Measurements from ENCODE around the gene PGAP1. TPM values are rescaled to one million over a fixed set of nuclear protein-coding genes. Genes with fewer than 3 reads are reported as not detected.

The PGAP1 gene, protein sequence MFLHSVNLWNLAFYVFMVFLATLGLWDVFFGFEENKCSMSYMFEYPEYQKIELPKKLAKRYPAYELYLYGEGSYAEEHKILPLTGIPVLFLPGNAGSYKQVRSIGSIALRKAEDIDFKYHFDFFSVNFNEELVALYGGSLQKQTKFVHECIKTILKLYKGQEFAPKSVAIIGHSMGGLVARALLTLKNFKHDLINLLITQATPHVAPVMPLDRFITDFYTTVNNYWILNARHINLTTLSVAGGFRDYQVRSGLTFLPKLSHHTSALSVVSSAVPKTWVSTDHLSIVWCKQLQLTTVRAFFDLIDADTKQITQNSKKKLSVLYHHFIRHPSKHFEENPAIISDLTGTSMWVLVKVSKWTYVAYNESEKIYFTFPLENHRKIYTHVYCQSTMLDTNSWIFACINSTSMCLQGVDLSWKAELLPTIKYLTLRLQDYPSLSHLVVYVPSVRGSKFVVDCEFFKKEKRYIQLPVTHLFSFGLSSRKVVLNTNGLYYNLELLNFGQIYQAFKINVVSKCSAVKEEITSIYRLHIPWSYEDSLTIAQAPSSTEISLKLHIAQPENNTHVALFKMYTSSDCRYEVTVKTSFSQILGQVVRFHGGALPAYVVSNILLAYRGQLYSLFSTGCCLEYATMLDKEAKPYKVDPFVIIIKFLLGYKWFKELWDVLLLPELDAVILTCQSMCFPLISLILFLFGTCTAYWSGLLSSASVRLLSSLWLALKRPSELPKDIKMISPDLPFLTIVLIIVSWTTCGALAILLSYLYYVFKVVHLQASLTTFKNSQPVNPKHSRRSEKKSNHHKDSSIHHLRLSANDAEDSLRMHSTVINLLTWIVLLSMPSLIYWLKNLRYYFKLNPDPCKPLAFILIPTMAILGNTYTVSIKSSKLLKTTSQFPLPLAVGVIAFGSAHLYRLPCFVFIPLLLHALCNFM
- 16.2 and 17.3 TPM in 2 replicates for polyA plus RNA-seq (2014; cell fraction: cytosol; rRNA removed)
- polyA plus RNA-seq (2014; cell fraction: nucleus; rRNA removed), result 19.3 and 23.9 TPM in 2 replicates

DNA sequence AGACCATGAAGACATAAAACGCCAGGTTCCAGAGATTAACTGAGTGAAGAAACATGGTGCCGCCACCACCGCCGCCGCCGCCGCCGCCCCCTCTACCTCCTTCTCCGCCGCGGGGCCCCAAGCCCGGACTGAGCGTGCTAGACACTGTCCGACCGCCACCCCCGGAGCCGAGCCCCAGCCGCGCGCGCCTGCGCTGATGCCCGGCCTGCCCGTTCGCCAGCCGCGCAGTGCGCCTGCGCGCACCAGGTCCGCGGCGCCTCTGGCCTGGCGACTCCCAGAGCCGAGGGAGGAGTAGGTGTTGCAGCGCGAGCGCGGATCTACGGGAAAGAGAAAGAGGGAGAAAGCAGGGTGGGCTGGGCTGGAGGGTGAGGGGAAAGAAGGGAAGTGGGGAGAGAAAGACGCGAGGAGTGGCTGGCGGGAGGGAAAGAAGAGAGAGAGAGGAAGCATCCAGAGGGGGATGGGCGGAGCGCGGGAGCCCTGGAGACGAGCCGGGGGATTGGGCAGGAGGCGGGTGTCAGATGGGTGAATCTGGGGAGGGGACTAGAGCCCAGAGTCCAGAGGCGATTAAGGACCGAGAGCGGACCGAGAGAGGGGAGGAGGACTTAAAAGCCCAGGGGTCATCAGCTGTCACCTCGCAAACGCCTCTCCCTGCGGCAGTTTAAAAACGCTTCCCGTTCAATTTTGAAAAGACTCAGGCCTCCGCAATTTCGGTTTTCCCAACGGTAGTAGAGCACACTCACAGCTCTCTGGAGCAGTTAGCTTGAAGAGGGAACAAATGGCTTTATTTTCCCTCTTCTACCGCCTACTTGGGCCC lies at the start of gene PGAP1:
Gene PGAP1 (minus strand): TSS at position 146 of the 814 bp plus-strand sequence. CDS start 91 bp downstream, at position 55.
- peak; percentile 99 for DNase-seq (ENCODE audit: low spot score)

DNA sequence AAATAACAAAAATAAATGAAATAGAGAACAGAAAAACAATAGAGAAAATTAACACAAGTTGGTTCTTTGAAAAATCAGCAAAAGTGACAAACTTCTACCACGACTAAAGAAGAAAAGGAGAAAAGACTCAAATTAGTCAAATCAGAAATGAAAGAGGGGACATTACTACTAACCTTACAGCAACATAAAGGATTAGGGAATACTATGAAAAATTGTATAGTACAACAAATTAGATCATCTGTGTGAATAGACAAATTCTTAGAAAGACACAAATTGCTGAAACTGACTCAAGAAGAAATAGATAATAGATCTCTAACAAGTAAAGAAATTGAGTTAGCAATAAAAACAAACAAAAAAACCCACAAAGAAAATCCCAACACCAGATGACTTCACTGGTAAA lies 48.5 kb upstream of the PGAP1 start:
- no peak for DNase-seq (ENCODE audit: low spot score)

DNA sequence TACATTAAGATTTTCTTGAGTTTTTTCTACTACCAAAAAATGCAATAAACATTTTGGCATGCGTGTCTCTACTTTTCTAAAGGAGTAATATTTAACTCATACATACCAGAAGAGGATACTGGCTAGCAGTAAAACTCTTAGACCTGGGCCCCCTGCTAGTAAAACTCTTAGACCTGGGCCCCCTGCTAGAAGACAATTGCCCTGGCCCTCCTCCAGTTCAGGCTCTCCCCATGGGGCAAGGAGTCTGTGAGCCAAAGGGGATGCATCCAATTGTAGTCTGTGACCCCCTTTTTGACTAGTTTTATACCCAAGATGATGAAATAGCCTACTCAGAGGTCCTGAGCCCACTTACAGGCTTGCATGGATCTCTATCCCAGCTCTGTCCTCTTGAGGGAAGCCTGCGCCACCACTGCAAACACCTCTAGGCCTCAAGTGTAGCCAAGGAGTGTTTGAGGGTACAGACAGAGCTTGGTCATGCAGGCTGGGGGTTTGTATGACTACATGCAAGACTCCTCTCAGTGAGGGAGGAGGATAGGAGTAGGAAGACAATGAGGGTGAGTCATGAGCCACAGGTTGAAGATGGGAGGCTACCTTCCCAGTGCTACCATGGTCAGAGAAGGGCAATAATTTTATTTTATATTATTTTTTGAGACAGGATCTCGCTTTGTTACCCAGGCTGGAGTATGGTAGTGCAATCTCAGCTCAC lies 45.2 kb upstream of the PGAP1 start:
- DNase-seq (ENCODE audit: low spot score), result no peak

DNA sequence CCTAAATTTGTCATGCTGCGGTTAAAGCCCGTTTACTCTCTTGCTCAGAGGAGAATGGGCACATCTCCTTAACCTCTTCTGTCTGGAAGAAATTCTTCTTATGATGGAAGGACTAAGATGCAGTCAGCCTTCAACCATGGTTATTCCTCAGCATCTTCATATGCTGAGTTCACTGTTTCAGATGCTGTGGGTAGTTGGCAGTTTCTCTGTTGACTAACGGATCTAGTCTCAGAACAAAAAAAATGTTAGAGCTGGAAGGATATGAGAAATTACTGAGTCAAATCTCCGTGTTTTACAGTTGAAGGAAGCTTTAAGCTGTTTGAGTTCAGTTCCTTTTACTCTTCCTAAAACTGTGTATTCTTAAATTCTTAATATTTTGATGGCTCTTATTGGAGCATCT lies 43.6 kb upstream of the PGAP1 start:
- DNase-seq (ENCODE audit: low spot score), result no peak

DNA sequence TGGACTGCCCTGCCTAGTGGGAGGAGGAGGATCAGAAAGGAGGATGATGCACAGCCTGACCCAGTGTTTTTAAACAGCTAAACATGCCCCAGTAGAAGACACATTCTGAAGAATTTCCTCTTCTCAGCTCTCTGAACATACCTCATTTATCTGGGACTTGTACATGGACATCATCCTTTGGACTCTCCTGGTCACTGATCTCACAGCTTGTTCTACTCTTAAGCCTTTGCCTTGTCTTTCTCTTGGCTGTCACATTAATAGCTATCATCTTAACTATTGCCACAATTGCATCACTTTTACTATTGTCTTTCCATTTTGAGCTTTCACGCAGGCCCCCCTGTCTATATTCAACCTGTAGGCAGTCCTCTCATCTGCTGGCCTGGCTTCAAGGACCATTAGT lies 42.0 kb upstream of the PGAP1 start:
- DNase-seq (ENCODE audit: low spot score), result no peak

DNA sequence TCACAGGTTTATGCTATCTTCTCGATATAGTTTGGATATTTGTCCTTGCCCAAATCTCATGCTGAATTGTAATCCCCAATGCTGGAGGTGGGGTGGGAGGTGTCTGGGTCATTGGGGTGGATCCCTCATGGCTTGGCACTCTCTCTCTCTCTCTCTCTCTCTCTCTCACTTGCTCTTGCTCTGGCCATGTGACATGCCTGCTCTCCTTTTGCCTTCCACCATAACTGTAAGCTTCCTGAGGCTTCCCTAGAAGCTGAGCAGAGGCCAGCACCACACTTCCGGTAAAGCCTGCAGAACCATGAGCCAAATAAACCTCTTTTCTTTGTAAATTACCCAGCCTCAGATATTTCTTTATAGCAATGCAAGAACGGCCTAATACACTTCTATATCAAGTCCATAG lies 41.3 kb upstream of the PGAP1 start:
- no peak for DNase-seq (ENCODE audit: low spot score)

DNA sequence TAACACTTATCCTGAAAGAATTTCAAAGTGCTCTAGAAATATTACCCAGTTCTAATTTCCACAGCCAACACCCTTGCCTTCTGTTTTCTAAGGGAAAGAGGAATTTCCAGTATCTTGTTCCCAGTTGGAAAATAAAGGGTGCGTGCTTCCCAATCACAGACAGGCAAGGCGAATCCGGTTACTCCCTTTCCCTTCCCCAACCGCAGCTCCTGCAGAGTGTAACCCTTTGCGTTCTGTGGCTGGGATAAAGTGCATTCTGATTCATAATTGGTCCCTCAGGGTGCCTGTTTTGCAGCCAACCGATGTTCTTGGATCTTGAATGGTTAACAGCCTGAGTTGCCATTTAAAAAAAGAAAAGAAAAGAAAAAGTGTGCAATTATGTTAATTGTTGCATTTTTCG lies 40.6 kb upstream of the PGAP1 start:
- DNase-seq (ENCODE audit: low spot score), result peak; percentile 9

DNA sequence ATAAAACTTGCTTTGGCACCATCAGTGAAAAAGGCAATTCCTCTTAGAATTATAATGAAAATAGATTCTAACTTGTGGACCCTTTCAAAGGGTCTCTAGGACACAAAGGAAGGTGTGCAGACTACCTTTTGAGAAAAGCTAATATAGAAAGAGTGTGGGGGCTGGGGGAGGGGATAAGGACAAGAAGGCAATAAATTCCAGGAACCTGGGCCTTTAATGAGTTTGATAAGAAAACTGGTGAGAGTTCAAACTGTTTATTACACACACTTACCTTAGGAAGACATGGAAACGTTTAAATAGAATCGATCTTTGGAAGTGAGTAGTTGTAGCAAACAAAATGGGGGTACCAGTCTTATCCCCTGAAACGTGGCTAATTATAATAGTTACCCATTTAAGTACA lies 39.6 kb upstream of the PGAP1 start:
- no peak for DNase-seq (ENCODE audit: low spot score)

DNA sequence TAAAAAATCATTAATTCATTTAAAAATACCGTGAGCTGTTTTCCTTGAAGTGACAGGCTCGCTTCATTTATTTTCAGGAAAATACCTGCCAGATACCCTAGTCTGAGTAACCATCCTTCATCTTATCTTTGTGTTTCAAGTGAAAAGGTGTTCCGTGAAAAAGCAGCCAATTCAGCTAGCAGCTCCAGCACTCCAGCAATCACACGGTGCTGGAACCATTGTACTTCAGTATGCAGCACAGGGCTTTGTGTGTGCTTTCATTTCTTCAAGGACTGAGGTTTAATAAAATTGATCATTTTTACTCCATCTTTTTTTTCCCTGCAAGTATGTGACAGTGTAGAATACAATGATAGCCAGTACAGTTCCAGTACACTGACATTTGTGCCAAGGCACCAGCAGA lies 39.1 kb upstream of the PGAP1 start:
- no peak for DNase-seq (ENCODE audit: low spot score)

DNA sequence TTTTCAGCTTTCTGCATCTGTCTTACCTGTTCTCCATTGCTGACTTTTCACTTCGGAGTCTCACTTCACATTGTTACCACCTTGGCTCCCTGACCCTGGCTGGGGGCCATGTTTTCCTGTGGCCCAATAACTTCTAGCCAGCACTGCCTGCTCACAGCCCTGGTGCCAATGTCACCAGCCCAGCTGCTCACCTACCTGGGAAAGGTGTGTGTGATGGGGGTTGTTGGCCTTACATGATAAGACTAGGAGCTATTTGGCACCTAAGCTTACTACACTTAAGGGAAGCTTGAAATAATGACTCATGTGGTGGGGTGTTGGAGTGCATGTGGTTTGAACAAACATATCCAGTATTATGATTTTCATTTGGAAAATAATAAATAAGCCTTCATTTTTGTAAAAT lies 37.5 kb upstream of the PGAP1 start:
- no peak for DNase-seq (ENCODE audit: low spot score)

DNA sequence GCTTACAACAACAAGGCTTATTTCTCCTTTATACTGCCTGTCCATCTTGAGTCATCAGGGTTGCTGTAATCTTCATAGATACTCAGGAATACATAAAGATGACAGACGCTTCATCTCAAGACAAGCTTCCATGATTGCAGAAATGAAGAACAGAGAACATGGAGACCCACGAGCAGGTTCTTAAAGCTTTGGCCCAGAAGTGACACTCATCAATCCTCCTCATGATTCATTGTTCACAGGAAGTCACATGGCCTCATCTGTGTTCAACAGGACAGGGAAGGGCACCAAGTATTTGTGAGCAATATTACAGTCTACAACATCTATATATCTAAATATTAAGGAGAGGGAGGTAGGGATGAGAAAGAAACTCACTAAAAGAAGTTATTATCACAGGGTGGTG lies 36.5 kb upstream of the PGAP1 start:
- DNase-seq (ENCODE audit: low spot score), result no peak

DNA sequence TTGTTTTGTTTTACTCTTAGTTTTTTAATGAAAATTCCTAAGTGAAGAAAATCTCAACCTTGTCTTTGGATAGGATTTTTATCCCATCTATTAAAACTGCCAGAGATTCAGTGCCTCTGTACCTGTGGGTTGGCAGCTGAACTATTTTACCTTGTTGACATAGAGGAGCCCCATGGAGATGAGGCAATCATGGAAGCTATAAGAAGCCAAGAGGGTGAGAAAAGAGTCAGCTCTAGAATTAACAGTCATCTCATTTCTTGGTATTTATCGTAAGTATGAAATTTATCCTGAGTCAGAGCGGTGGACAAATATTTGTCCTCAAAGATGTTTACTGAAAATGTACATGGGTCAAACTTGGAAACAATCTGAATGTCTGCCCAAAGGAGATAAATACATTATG lies 35.8 kb upstream of the PGAP1 start:
- DNase-seq (ENCODE audit: low spot score), result no peak

DNA sequence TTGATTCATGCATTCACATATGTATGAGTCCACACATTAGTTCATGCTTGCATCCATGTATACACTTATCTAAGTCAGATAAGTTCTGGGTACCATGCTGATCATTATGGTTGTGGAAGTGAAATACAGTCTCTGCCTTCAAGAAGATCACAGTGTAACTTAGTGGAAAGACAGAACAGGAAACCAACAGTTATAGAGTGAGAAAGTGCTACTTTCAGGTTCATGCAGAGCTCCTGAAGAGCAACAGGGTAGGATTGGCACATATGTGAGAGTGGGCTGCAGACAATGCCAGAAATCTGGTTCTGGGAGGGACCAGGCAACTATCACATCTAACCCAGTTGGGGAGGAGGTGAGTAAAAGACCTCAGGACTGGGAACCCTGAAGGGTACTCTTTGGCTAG lies 35.4 kb upstream of the PGAP1 start:
- DNase-seq (ENCODE audit: low spot score), result no peak

DNA sequence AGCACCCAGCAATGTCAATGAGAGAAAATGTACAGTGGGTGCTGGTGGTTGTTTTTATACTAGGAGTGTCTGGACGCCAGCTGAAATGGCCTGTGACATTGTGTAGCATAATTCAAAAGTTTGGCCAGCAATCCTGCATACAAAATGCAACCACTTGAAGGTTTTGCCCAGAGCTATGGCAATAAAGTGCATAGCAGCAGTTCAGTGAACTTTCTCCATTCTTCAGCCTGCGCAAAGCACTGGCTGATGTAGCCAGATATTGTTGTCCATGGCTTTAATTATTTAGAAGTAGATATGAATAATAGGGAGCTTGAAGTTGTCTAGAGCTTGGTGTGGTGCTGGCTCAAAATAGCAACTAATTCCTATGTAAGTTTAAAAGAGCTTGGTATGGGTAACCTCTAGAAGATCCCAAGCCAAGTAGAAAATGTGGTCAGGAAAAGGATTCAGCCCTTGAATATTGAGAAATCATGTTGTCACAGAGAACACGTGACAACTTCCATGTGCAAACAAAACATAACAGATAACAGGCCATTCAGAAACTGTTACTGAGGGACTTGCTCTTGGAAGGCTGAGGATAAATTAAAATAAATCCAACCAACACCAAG lies 33.3 kb upstream of the PGAP1 start:
- DNase-seq (ENCODE audit: low spot score), result no peak

DNA sequence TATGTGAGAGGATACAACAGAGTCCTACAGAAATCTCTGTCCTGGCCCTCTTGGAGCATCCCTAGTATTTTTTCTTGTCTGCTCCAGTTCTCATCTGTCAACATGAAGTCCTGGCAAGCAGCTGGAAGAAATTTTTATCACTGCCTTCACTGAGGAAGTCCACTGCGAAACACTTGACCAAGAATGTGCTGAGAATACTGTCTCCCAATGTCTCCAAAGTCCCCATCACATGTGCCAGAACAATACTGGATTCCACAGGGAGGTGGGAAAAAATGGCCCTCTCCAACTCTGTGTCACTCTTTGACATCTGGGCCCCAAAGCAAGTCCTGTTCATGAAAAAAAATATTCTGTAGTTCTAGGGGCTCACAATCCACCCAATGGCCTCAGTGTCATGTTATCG lies 32.8 kb upstream of the PGAP1 start:
- no peak for DNase-seq (ENCODE audit: low spot score)

DNA sequence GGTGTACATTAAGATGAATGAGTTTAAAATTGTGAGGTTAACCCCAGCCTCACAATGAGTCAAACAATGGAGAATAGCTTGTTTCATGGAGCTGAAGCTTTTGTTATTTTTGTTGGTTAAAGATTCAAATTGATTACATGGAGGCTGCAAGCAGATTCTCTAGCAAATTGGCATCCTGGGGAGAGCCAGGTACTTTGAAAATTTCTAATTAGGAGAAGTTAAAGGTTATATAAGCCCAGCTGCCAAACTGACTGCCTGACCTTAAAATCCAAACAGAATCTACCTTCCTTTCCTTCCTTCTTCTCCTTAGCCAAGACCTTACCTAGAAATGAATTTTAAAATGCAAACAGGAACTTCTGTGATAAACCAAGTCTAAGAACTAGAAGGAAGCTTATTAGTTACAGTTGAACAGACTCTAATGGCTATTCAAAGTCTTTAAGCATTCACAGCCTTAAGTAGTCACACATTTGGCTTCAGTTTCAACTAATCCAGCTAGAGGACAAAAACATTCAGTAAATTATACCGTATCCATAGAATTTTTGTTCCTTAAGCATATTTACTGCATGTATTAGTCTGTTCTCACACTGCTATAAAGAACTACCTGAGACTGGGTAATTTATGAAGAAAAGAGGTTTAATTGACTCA lies 31.5 kb upstream of the PGAP1 start:
- DNase-seq (ENCODE audit: low spot score), result no peak

DNA sequence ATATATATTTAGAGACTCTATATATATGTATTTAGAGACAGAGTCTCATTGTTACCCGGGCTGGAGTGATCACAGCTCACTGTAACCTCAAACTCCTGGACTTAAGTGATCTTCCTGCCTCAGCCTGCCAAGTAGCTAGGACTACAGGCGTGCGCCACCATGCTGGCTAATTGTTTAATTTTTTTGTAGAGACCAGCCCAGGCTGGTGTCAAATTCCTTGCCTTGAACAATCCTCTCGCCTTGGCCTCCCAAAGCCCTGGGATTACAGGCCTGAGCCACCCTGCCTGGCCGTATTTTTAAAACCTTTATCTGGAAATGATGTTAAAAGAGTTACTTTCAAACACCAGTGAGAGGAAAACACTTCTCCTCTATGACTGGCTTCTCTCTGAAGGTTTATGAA lies 30.9 kb upstream of the PGAP1 start:
- no peak for DNase-seq (ENCODE audit: low spot score)

DNA sequence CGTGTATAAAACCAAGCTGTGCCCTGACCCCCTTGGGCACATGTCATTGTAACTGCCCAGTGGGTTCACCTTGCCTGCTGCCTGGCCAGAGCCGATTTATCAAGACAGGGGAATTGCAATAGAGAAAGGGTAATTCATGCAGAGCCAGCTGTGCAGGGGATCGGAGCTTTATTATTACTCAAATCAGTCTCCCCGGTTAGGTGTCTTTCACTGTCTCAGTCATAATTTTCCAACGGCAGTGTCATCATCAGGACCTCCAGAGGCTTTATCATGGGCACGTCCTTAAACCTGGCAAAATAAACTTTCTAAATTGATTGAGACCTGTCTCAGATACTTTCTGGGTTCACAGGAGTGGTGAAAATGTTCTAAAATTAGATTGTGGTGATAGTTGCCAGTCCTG lies 29.6 kb upstream of the PGAP1 start:
- no peak for DNase-seq (ENCODE audit: low spot score)

DNA sequence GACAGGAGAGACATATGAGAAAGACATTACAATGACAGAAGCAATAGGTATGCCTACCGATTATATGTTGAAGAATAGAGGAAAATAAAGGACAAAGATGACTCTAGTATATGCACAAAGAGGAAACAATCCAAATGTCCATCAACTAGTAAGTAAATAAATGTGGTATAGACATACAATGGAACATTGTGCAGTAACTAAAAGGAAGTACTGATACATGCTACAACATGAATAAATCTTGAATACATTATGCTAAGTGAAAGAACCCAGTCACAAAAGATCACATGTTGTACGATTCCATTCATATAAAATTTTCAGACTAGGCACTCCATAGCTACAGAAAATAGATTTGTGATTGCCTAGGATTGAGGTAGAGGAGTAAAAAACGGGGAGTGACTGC lies 28.5 kb upstream of the PGAP1 start:
- DNase-seq (ENCODE audit: low spot score), result no peak

DNA sequence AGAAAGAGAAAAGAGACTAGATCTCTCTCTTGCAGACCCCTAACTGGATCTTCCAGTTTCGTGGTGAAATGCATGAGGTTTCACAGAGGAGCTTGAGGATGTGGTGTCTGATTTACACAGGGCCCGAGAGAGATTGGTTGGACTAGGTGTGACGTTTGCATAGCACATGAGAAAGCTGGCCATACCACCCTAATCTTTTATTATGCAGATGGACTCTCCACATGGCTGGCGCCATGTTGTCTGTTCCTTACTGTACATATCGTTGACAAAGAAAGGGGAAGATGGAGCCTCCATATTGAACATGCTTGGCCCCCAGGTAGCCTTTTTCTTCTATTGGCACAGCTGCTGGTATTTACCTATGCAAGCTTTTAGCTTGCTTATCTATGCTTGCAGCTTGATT lies 27.5 kb upstream of the PGAP1 start:
- DNase-seq (ENCODE audit: low spot score), result no peak

Measured in SK-N-DZ (cell line).